Daoy (cell line): ENCODE data around the gene FITM1. TPM values are rescaled to one million over a fixed set of nuclear protein-coding genes. Genes with fewer than 3 reads are reported as not detected.

Source experiments
- DNase-seq: peaks from one replicate; pipeline ENCODE4 v3.0.0-alpha.2; 2015; ENCODE audit warnings: low read depth
- total RNA-seq: library from RNA; depleted of rRNA; stranded (reverse); fragments of >200 nt; shearing (Covaris generic); gene quantifications from 2 replicates; pipeline ENCODE4 v1.2.3, GENCODE V29; 2014

FITM1 gene
- total RNA-seq, 1 experiment from 2014 or later = not detected

- no peak for DNase-seq
Observed at GRCh38 chr14:24119691-24120090, 10.8 kb upstream of the FITM1 start.

DNA sequence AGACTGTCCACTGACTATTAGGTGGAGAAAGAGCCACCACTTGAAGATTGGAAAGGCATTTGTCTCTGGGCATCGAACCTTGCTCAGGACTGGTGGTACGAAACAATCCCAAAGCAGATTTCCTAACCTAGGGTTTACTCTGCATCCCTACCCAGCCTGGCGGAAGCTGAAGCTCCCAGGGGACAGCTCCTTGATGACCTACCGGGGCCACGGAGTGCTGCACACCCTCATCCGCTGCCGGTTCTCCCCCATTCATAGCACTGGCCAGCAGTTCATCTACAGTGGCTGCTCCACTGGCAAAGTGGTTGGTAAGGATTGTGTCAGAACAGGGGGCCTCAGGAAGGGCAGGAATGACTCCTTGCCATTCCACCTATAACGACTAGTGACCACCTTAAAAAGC lies 9.2 kb upstream of the FITM1 start:
- DNase-seq = no peak

DNA sequence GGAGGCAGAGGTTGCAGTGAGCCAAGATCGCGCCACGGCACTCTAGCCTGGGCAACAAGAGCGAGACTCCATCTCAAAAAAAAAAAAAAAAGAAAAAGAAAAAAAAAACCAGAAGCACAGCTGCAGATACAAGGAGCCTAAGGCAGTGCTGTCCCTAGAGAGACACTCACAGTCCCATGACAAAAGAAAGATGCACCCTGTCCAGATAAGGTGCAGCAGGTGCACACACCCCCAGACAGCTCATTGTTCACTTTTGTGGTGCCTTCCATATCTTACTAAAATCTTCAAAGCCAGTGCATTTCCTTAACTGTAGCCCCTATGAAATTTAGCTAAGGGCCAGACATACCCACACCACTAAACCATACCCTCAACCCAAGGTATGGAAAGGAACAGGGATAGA lies 8.0 kb upstream of the FITM1 start:
- DNase-seq = no peak

GRCh38 chr14:24122898-24123297 lies 7.6 kb upstream of the FITM1 start:
- no peak for DNase-seq

DNA sequence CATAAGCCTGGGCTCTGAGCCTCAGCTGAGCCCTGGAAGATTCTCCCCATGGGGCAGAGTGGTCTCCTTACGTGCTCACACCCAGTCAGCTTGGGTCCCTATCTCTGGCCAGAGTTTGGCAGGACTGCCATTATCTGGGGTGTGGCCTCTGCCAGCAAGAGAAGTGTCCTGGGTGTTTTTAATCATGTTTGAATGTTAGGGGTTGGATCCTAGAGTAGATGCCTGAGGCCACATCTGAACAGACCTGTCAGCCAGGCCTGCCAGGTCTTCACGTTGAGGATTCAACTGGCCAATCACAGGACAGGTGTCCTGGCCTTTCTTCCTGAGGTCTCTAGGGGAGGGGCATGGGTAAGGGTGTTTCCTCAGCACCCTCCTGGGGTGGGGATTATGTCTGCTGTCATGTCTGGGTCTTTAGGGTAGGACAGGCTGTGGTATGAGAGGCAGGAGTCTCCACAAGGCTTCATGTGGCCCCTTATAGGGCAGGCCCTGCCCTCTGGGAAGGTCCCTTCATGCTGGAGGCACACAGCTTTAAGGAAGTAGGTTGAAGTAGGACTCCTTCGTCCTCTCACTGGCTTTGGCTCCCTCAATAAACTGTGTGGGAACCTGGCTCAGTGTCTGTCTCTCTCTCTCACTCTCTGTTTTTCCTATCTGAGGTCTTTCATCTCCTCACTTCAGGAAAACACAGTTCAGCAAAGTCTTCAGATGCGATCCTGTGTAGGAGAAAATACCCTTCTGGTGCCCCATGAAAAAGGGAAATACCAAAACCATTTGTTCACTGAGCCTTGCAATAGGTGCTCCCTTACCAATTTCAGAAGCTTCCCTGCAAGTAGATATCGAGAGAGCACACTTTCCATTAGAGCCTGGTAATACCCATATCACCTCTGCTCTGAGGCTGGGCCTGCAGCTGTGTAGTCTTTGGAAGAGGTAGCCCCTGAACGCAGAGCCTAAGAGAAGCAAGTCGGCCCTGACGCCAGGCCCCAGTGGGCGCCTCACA lies 6.7 kb upstream of the FITM1 start:
- DNase-seq = no peak

- DNase-seq = no peak
Observed at GRCh38 chr14:24126939-24127338, 3.5 kb upstream of the FITM1 start.

- DNase-seq = no peak
Observed at GRCh38 chr14:24127673-24128072, 2.8 kb upstream of the FITM1 start.

GRCh38 chr14:24129410-24129998 lies 955 bp upstream of the FITM1 start:
- no peak for DNase-seq

DNA sequence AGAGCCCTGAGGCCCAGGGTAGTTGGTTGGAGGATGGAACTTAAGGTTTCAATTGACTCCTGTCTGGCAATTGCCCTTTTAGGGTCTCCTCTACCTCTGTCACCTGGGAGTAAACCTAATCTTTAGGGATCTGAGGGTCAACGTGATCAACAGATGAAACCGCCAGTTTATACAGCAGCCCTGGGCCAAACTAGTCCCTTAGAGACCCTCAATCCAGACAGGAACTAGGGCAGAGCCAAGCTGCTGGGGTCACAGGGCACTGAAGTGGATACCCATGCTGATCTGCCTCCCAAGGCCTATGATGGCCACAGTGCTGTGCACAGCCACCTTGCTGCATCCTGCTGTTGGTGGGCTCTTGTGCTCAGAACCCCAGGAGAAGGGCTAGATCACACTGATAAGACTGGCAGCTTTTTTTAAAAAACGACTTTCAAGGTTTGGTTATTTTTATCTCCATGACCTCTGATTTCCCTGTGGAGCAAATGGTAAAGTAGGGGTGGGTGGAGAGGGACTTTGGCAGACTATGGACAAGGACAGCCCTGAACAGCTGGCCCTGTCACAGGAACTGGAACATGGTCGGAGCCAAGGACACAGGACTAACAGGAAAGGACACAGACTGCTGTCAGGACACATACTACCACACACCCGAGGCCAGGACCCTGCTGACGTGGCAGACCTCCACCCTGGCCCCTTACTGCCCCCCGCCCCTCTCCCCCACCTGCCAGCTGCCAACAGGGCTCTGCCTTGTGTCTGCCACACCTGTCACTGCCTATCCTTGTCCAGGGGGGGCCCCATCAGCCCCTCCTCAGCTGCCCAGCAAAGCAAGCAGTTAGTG lies 474 bp downstream of the FITM1 start:
- no peak for DNase-seq

DNA sequence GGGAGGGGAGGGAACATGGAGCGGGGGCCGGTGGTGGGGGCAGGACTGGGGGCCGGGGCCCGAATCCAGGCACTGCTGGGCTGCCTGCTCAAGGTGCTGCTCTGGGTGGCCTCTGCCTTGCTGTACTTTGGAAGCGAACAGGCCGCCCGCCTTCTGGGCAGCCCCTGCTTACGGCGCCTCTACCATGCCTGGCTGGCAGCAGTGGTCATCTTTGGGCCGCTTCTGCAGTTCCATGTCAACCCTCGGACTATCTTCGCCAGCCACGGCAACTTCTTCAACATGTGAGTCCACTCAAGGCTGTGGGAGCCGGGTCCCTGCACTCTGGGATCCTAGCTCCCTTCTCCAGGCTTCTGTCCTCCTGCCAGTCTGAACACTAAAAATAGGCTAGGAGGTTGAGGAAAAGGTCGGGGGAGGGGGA lies 1.1 kb downstream of the FITM1 start:
- no peak for DNase-seq

- no peak for DNase-seq
Observed at GRCh38 chr14:24132061-24132685, 1.7 kb downstream of the FITM1 start.

DNA sequence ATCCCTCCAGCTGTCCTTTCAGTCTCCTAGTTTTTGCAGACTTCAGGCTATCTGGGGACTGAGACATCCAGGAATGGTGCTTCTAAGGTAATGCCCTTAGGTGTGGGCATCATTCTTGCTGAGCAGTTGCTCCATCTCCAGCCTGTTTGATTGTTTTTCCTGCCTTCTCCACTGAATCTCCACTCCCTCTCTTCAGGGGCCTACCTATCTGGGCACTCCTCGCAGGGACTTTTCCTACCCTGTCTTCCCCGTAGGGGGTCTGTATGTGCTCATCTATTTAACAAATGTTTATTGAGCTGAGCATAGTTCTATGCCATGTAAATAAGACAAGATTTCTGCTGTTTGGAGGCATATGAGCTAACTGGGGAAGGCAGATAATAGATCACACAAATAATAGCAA lies 2.5 kb downstream of the FITM1 start:
- DNase-seq = no peak

DNA sequence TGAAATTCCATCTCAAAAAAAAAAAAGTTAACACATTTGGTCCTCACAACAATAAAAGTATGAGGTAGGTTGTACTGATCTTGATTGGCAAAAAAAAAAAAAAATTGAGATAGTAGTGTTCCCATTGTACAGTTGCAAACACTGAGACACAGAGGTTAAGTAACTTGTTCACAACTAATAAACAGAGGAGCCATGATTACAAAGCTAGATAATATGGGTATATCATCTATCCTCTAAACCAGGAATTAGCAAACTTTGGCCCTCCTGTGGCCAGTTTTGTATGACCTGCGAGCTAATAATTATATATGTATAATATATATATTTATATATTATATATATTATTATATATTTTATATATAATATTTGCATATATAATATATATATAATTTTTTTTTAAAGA lies 3.3 kb downstream of the FITM1 start:
- DNase-seq = no peak

DNA sequence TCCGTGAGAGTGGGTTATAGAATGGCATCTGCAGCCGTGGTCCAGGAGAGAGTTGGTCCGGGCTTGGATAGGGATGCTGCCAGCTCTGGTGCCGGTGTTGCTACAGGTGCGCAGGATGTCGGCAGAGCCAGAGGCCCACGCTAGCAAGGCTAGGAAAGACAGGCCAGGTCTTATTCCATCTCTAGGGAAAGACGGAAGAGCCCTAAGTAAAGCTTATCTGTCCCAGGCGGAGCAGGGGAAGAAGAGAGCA lies 5.0 kb downstream of the FITM1 start:
- DNase-seq = no peak

- peak; percentile 97 for DNase-seq
Observed at GRCh38 chr14:24135834-24136683, 5.6 kb downstream of the FITM1 start, which contains the start of gene PSME1. Gene PSME1, plus strand, starts transcription at chr14:24136194. Its CDS starts 69 bp downstream, at chr14:24136263.

DNA sequence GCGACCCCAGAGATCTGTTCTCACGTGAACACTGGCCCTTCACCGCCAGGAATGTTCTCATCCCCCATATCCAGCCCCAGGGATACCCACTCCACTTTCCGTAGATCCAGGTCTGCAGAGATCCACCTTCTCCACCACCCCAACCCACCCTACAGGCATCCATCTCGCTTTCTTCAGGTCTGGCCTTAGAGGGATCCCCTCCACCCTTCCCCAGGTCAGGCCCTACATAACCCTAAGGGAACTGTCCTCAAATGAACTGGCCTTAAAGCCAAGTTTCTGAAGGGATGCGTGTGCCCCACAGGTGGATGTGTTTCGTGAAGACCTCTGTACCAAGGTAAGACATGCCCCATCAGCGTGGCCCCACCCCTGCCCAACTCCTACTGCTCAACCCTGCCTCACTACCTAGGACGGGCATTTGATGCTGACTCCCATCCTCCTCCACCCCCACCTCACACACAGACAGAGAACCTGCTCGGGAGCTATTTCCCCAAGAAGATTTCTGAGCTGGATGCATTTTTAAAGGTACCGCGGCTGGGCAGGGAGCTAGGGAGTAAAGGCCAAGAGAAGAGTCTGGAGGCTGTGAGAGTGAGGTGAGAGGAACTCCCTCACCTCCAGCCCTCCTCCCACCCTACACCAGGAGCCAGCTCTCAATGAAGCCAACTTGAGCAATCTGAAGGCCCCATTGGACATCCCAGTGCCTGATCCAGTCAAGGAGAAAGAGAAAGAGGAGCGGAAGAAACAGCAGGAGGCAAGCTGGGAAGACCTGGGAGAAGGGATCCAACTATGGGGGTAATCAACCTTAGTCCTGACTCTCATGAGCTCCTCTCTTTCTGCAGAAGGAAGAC lies 6.4 kb downstream of the FITM1 start:
- DNase-seq = no peak

- DNase-seq = no peak
Observed at GRCh38 chr14:24137529-24138395, 7.3 kb downstream of the FITM1 start.

- DNase-seq = no peak
Observed at GRCh38 chr14:24138396-24139271, 8.2 kb downstream of the FITM1 start.
